ENCODE measurements around the gene KIF3B. TPM values are rescaled to one million over a fixed set of nuclear protein-coding genes. Genes with fewer than 3 reads are reported as not detected.
A peak's percentile ranks its signal among the peaks of the same experiment; 100 is the strongest.
"Not testable (repeated sequence)": the region's sequence is repeated elsewhere in the genome, so short reads cannot be mapped to it uniquely, and the experiment has no call there.

The KIF3B gene
- total and polyA plus RNA-seq, 8 donors = 11.0 to 35.4 (median 25.7) TPM

DNA sequence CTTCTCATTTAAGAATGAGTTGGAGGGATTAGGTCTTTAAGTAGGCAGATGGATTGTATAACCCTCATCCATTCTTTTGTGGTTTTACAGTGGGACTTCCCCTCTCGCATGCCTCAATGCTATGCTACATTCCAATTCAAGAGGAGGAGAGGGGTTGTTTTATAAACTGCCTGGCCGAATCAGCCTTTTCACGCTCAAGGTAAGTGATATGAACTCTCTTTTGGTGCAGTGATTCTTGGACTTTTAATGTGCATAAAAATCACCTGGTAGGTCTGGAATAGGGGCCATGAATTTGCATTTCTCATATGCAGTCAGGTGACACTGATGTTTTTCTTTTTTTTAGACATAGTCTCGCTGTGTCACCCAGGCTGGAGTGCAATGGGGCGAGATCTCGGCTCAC is 91.5 kb downstream of the KIF3B start:
- H3K27me3 ChIP-seq = no peaks in the 10 kb centered on the region
- FAIRE-seq = no peak
- intact Hi-C loops (cut with DNase I) = no loop called here
- no peaks in the 10 kb centered on the region for H3K9me3 ChIP-seq
- H3K36me3 ChIP-seq = peaks cover 0 to 3% (median 2%) of the 10 kb centered on the region in 3 donors
- no peak for DNase-seq
- TF ChIP-seq, protein P1, sequence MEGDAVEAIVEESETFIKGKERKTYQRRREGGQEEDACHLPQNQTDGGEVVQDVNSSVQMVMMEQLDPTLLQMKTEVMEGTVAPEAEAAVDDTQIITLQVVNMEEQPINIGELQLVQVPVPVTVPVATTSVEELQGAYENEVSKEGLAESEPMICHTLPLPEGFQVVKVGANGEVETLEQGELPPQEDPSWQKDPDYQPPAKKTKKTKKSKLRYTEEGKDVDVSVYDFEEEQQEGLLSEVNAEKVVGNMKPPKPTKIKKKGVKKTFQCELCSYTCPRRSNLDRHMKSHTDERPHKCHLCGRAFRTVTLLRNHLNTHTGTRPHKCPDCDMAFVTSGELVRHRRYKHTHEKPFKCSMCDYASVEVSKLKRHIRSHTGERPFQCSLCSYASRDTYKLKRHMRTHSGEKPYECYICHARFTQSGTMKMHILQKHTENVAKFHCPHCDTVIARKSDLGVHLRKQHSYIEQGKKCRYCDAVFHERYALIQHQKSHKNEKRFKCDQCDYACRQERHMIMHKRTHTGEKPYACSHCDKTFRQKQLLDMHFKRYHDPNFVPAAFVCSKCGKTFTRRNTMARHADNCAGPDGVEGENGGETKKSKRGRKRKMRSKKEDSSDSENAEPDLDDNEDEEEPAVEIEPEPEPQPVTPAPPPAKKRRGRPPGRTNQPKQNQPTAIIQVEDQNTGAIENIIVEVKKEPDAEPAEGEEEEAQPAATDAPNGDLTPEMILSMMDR (IDR thresholded peaks at IDR 0.05) = no peak
- peak in 2 of 4 donors; percentile 37 to 44 for ATAC-seq
- peak overlapping the region in 2 of 4 donors; percentile 3 to 70 for H3K27ac ChIP-seq
- H3K4me3 ChIP-seq = peak overlapping the region in 1 of 4 donors; percentile 8
- peaks cover 36 to 58% (median 51%) of the 10 kb centered on the region in 3 donors for H3K4me1 ChIP-seq
- WGBS, 2 donors = 43% methylated on average over 6 of the region's 6 CpGs

DNA sequence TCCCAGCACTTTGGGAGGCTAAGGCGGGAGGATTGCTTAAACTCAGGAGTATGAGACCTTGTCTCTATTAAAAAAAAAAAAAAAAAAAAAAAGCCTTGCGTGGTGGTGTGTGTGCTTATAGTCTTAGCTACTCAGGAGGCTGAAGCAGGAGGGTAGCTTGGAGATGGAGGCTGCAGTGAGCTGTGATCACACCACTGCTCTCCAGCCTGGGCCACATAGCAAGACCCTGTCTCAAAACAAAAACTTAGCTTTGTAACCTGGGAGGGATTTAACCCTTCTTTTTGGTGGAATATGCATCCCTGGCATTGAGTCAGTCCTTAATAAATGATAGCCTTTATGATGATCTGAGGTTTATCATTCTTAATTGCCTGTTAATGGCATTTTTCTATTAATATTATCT is 93.4 kb downstream of the KIF3B start:
- FAIRE-seq (no peak), ATAC-seq (no peak), DNase-seq (no peak)
- 94 to 97% methylated on average over 2 of the region's 2 CpGs for WGBS, 2 donors
- Histone ChIP-seq H3K27me3 (no peaks in the 10 kb centered on the region), H3K4me1 (peaks cover 32 to 50% (median 45%) of the 10 kb centered on the region in 3 donors), H3K27ac (no peak overlapping the region), H3K4me3 (no peak overlapping the region), H3K36me3 (peaks cover 0 to 11% (median 3%) of the 10 kb centered on the region in 3 donors), H3K9me3 (no peaks in the 10 kb centered on the region)
- TF ChIP-seq, protein P1 (IDR thresholded peaks at IDR 0.05) = no peak
- intact Hi-C loops (cut with DNase I) = no loop called here

DNA sequence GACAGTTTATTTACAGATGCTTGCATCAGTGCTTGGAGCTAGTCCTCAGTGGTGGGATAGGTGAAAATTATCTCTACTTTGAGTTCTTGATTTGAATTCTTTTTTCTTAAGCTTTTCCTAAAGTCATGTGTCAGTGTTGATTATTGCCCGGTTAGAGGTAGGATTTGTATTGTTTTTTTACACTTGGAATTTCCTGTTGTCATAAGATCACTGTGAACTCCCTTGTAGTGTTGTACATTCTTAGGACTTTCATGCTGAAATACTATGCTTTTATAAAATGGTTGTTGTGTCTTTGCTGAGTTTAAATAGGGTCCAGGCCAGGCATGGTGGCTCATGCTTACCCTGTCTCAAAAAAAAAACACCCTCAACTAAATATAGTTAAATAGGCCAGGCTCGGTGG is 101.0 kb downstream of the KIF3B start:
- ATAC-seq (no peak), FAIRE-seq (no peak), DNase-seq (no peak)
- no peaks in the 10 kb centered on the region for H3K9me3 ChIP-seq
- no peak overlapping the region for H3K4me3 ChIP-seq
- H3K36me3 ChIP-seq = peaks cover 0 to 11% (median 0%) of the 10 kb centered on the region in 3 donors
- 73 to 80% methylated on average over 2 of the region's 2 CpGs for WGBS, 2 donors
- TF ChIP-seq, protein P1 (IDR thresholded peaks at IDR 0.05) = no peak
- intact Hi-C loops (cut with DNase I) = no loop called here
- H3K27ac ChIP-seq = no peak overlapping the region
- H3K4me1 ChIP-seq = no peaks in the 10 kb centered on the region
- H3K27me3 ChIP-seq = no peaks in the 10 kb centered on the region

DNA sequence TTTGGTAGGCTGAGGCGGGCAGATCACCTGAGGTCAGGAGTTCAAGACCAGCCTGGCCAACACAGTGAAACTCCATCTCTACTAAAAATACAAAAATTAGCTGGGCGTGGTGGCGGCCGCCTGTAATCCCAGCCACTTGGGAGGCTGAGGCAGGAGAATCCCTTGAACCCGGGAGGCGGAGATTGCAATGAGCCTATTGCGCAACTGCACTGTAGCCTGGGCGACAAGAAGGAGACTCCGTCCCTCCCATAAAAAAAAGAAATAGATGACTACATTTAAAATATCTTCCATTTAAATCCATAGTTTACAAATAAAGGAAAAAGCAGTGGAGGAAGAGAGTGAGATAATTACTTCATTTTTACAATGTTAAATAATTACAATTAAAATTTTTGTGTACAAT is 102.6 kb downstream of the KIF3B start:
- FAIRE-seq; H3K4me3 ChIP-seq; H3K4me1 ChIP-seq; DNase-seq; H3K36me3 ChIP-seq; ATAC-seq; H3K27ac ChIP-seq; intact Hi-C loops (cut with DNase I); H3K27me3 ChIP-seq; H3K9me3 ChIP-seq: not testable (repeated sequence)
- 94 to 97% methylated on average over 9 of the region's 9 CpGs for WGBS, 2 donors

DNA sequence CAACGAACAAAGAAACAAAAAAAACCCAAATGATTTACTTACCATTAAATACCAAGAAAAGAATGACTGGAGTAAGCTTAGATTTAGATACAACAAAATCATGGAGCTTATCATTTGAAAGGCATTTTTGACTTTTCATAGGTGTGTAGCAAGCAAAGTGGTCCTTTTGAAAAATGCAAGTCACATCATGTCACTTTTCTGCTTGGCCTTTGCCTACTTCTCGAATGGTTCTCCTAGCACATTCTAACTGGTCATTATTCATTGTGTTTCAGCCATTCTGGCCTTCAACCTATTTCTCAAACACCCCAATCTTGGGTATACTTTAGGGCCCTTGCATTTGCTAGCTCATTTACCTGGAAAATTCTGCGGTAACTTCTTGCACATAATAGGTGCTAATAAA is 103.3 kb downstream of the KIF3B start:
- ATAC-seq (no peak), FAIRE-seq (no peak), DNase-seq (no peak)
- TF ChIP-seq, protein P1 (IDR thresholded peaks at IDR 0.05) = no peak
- Histone ChIP-seq H3K4me1 (peaks cover 0 to 7% (median under 1%) of the 10 kb centered on the region in 3 donors), H3K9me3 (no peaks in the 10 kb centered on the region), H3K4me3 (no peak overlapping the region), H3K27me3 (no peaks in the 10 kb centered on the region), H3K27ac (no peak overlapping the region), H3K36me3 (no peaks in the 10 kb centered on the region)
- intact Hi-C loops (cut with DNase I) = no loop called here
- 88 to 89% methylated on average over 3 of the region's 3 CpGs for WGBS, 2 donors

Data from pancreas (tissue), 10 donors.